GDM1 (cell line): ENCODE data around the gene TK2.

ENCODE experiments used
- DNase-seq: peaks from one replicate; lab custom pipeline; 2025; lab: John Stamatoyannopoulos, UW

The TK2 gene

GRCh38 chr16:66481943-66482390 lies 68.0 kb downstream of the TK2 start:
- no peak for DNase-seq

- DNase-seq, result no peak
Observed at GRCh38 chr16:66481081-66481942, 68.6 kb downstream of the TK2 start.

- no peak for DNase-seq
Observed at GRCh38 chr16:66480265-66481080, 69.4 kb downstream of the TK2 start.

GRCh38 chr16:66479661-66480264 lies 70.2 kb downstream of the TK2 start:
- DNase-seq, result no peak

- no peak for DNase-seq
Observed at GRCh38 chr16:66478733-66479511, 71.0 kb downstream of the TK2 start.

- DNase-seq, result no peak
Observed at GRCh38 chr16:66477028-66477515, 72.8 kb downstream of the TK2 start.

GRCh38 chr16:66476328-66477027 lies 73.4 kb downstream of the TK2 start:
- DNase-seq, result no peak

- no peak for DNase-seq
Observed at GRCh38 chr16:66475232-66475631, 74.7 kb downstream of the TK2 start.

GRCh38 chr16:66474750-66475199 lies 75.1 kb downstream of the TK2 start:
- no peak for DNase-seq

GRCh38 chr16:66473654-66474519 lies 76.0 kb downstream of the TK2 start:
- no peak for DNase-seq

- no peak for DNase-seq
Observed at GRCh38 chr16:66473051-66473571, 76.8 kb downstream of the TK2 start.

- no peak for DNase-seq
Observed at GRCh38 chr16:66471716-66472393, 78.1 kb downstream of the TK2 start.

GRCh38 chr16:66471264-66471663 lies 78.7 kb downstream of the TK2 start:
- no peak for DNase-seq

GRCh38 chr16:66470556-66470955 lies 79.4 kb downstream of the TK2 start:
- DNase-seq, result no peak

- DNase-seq, result no peak
Observed at GRCh38 chr16:66469947-66470546, 79.9 kb downstream of the TK2 start.

- DNase-seq, result no peak
Observed at GRCh38 chr16:66469291-66469946, 80.5 kb downstream of the TK2 start.

GRCh38 chr16:66468321-66468965 lies 81.5 kb downstream of the TK2 start:
- no peak for DNase-seq

GRCh38 chr16:66467611-66468010 lies 82.3 kb downstream of the TK2 start:
- DNase-seq, result no peak
